HL-60 (cell line): ENCODE measurements around the gene SCN10A.

Source experiments
- GABPA ChIP-seq: IDR thresholded peaks from 2 replicates; pipeline ENCODE4 v1.6.1; 2012; ENCODE audit warnings: low read depth
- POLR2AphosphoS5 ChIP-seq: IDR thresholded peaks from 2 replicates; pipeline ENCODE4 v1.6.1; 2012; ENCODE audit warnings: low read depth
- REST ChIP-seq: IDR thresholded peaks from 2 replicates; pipeline ENCODE4 v1.6.1; 2012; ENCODE audit warnings: low read depth; ENCODE audit not compliant: insufficient replicate concordance
- TF ChIP-seq, protein P1 (sequence below): IDR thresholded peaks from one replicate; pipeline ENCODE4 v1.5.1; 2011; ENCODE audit warnings: low read length, control low read depth, inconsistent platforms; ENCODE audit not compliant: insufficient read depth

DNA sequence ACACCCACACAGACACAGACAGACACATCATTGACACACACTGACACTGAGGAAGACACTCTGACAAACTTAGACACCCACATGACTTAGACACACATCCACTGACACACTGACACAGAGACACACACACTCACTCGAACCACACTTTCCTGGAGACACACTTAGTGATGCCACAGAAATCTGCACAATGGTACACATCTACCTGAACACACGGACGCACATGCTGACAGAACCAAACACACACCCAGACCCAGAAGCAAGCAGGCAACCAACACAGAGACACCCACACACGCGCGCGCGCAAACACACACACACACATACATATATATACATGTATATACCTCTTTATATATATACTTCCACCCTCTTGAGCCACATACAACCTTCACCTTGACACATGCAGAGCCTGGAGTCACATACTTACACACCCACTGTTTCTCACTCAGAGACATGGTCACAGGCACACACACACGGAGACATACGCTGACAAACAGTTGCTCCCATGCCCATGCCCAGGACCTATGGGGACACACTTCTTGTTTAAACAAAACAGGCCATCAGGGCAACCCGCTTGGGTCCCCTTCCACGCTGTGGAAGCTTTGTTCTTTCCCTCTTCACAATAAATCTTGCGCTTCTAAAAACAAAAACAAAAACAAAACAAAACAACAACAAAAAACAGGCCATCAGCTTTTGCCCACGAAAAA is 165.6 kb downstream of the SCN10A start:
- TF ChIP-seq, protein P1, sequence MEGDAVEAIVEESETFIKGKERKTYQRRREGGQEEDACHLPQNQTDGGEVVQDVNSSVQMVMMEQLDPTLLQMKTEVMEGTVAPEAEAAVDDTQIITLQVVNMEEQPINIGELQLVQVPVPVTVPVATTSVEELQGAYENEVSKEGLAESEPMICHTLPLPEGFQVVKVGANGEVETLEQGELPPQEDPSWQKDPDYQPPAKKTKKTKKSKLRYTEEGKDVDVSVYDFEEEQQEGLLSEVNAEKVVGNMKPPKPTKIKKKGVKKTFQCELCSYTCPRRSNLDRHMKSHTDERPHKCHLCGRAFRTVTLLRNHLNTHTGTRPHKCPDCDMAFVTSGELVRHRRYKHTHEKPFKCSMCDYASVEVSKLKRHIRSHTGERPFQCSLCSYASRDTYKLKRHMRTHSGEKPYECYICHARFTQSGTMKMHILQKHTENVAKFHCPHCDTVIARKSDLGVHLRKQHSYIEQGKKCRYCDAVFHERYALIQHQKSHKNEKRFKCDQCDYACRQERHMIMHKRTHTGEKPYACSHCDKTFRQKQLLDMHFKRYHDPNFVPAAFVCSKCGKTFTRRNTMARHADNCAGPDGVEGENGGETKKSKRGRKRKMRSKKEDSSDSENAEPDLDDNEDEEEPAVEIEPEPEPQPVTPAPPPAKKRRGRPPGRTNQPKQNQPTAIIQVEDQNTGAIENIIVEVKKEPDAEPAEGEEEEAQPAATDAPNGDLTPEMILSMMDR: no peak
- TF ChIP-seq POLR2AphosphoS5: no peak
- no peak for TF ChIP-seq REST
- TF ChIP-seq GABPA: no peak
